ENCODE measurements around the gene CSK.

The CSK gene

DNA sequence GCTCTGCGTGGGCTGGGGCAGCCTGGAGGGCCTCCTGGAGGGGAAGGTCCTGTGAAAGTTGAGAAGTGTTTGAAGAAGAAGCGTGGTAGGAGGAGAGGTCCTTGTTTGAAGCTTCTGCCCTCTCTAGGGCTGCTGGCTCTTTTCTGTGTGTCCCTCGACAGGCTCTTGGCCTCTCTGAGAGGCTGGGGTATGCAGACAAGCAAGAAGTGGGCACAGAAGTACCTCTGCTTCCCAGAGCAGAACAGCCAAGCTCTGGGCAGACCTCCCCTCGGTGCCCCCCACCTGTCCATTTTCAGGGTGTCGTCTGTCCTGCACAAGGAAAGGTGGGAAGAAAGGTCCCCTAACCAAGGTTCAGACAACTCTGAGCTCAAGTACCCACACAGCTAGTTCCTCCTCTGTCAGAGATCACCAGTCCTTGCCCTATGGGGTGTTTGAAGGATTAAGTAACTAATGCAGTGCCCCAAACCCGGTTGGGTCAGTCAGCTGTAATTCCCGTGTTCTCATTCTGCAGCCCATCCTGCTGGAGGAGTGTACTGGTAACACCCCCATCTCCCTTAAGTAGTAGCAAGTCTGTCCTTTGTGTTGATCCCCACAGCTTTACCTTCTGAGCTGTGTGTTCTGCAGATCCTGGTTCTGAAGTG, 6.3 kb downstream of the CSK start:
- peak; percentile 42 for DNase-seq

DNA sequence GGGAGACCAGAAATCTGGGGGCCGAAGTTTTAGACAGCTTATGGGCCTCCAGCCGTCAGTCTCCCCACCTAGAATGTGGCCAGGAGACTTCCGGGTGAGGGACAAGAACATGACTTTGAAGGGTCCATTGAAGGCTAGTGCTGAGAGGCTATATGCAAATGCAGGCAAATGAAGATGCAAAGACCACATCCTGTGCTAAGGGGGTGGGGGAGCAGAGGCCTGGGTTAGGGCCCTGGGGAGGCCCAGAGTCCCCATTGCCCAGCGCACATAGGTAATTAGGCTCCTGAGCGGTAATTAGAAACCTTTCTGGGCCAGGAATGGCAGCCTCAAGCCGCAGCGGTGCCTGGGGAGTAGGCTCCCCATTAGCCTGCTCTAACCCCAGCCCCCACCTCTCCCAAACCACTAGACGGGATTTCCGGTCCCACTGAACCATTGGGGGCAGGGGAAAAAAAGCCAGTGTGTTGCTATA, 6.8 kb downstream of the CSK start:
- DNase-seq: peak; percentile 65

DNA sequence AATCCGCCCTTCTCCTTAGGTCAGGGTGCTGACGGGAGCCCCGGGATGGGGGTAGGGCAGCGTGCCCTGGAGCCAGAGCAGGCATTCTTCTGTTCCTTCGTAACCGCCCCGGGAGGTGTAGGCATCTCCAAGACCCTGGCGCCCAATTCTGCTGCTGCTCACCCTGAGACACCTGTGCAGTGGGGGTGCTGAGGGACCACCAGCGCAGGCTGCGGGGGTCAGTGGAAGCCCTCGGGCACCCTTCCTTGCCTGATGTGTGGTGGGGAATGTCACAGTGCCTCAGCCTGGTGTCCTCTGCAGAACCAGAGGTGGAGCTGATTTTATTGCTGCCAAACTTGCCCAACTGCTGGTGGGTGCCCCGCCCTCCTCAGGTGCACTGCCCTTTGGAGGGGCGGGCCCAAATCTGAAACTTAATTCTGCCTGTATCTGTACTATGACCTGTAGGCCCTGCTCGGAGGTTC, 7.3 kb downstream of the CSK start:
- DNase-seq: peak; percentile 48

DNA sequence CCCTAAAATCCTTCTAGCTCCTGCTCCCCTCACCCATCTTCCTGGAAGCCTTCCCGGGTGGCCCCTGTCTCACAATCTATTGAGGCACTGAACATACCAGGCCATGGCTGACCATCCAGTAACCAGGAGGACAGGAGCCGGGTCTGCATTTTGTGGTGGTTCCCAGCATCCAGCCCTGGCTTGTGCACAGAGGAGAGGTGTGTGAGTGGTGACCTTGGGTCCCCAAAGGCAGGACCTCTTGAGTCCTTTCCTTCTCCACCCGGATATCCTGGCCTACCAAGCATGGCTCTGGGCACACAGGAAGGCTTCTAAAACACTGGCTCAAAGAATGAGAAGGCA, 7.8 kb downstream of the CSK start:
- DNase-seq: no peak

DNA sequence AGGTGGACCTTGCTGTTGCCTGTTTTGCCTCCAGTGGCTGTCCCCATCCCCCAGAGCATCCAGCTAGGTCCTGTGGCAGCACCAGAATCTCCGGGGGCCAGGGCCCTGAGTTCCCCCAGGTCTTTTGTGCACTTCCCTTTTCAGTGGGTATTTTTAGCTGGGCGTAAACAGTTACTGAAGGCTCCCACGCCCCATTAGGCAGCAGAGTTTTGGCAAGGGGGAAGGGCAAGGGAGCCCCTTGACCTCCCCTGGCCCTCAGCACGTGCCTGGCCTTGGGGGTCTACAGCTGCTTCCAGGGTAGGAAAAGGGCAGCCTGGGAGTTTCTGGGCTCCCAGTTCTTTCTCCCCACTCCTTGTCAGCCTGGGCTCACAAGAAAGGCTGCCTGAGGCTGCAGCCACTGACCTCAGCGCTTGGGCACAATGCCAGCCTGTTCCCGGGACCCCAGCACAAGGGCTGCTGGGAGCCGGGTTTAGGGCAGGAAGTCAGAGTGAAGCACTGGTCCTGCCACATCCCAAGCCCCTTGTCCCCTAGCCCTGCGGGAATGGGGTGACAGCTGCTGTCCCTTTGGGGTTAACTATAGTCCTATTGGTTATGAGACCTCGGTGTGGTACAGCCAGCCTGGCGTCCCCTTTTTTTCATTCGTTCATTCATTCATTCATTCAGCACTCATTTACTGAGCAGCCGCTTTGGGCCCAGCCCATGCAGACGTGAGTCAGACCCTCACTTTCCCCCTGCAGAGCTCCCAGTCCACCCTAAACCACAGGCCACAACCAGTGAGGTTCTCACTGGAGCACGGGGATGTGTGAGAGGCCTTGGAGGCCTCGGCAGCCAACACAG, 8.4 kb downstream of the CSK start:
- DNase-seq: peak; percentile 80

DNA sequence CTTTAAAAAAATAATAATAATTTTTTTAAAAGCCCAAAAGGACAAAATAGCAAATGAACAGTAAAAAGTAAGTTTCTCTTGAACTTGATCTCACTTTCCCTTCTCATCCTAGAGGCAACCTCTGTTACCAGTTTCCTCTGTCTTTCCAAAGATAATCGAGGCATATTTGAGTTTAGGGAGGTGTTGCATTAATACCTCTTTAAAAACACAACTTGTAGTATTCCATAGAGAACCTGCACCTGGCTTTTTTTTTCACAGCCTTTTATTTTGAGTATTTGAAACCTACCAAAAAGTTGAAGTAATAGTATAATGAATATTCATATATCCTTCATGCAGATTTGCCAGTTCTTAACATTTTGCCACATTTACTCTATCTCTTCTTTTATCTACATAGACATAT, 9.1 kb downstream of the CSK start:
- no peak for DNase-seq

DNA sequence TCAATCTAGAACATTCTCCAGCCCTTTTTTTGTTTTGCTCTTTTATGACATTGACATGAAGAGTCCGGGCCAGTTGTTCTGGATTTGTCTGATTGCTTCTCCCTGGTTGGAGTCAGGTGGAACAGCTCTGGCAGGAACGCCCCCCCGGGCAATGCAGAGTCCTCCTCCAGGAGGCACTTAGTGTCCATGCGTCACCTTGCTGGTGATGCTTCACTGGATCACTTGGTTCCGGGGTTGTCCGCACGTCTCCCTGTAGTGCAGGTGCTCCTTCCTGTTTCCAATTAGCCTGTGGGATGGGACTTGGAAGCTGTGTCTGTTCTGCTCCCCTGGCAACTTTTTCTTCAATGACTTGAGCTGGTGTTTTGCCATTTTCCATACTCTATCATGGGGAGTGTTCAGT, 9.8 kb downstream of the CSK start:
- DNase-seq: no peak

DNA sequence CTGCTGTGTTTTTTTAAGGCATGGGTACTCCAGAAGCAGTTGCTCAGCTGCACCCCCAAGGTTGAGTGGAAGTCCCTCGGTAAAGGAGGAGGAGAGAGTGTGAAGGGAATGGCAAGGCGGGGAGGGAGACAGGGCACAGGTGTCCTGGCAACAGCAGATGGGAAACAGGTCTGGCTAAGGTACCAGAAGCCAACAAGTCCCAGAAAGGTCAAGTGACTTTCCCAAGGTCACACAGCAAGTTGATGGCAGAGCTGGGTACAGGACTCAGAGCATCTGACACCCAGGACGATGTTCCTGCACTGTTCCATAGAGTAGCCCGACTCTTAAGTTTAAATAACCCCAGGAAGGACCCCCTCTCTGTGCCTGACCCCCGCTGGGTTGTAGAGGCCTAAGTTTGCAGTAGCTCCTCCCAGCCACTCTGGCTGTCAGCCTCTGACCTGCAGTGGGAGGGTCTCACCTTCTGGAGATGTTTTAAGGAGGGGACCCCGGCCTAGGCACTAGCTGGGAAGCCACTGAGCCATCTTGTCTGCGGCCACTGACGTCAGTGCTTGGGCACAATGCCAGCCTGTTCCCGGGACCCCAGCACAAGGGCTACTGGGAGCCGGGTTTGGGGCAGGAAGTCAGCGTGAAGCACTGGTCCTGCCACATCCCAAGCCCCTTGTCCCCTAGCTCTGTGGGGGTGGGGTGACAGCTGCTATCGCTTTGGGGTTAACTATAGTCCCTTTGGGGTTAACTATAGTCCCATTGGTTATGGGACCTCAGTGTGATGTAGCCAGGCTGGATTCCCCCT, 10.5 kb downstream of the CSK start:
- no peak for DNase-seq

DNA sequence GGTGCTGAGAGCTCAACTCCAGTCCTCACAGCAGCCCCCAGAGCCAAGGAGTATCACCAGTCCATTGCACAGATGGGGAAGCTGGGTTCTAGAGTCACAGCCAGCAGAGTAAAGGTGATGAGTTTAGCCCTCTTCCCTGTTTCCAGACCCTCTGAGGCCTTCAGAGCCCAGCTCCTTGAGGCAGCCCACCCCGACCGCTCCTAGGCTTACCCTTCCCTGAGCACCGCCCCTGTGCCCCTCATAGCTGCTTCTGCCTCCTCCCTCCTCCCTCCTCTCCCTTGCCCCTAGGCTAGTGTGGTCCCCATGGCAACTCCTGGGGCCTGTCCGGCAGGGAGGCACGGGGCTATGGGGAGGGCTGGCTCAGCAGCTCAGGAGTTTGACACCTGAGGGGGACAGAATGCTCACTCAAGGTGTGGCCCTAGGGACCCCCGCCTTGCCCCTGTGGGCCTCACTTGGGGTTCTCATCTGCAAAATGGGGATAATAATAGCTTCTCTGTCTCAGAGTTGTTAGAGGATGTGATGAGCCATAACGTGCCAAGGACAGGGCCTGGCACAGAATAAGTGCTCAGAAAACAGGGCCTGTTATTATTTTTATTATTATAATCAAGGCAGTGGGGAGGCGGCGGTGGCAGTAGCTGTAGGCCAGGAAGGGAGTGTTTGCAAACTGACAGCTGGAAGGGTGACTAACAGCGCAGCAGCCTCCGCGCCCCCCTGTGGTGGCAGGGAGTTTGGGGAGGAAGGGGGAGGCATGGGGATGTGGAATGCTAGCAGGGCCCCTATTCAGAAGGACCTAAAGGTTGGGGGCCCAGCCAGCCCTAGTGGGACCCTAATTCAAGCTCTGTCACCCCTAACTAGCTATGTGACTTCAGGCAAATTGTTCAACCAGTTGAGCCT, 11.5 kb downstream of the CSK start:
- DNase-seq: peak; percentile 77

DNA sequence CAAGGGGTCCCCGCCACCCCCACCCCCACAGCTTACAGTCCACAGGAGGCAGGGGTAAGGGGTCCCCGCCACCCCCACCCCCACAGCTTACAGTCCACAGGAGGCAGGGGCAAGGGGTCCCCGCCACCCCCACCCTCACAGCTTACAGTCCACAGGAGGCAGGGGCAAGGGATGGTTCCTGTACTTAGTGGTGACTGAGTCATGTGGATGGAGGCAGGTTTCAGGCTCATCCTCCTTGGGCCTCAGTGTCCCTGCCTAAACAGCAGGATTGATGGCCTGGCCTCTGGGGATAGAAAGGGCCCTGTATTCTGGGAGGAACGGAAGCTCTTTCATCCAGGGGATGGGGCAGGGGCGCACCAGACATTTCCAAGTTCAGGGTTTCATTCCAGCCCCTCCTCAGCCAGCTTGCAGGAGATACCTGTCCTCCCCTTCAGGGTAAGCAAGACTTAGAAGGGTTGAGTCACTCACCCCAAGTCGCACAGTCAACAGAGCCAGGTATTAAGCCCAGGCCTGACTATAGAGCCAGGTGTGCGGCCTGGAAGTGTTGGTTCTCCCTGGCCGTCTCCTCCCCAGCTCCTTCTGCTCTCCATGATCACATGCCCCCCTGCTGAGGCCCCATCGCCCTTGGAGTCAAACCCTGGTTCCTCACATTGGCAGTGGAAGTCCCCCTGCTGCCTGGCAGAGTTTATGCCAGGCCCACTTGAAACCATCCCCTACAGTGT, 12.5 kb downstream of the CSK start:
- no peak for DNase-seq

DNA sequence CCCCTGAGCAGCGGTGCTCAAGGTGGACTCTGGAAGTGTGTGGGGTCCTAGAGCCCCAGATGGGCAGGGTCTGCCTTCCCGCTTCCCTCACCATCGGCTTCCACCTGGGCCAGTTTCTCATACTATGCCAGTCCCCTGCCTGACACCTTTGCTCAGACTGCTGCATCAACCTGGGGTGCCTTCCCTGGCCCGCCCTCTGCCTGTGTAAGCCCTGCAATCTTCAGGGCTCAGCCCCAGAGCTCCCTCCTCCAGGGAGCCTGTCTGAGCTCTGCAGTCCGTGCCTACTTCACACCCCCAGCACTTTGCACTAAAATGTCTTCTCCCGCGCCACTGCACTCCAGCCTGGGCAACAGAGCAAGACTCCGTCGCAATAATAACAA, 13.1 kb downstream of the CSK start:
- DNase-seq: no peak

DNA sequence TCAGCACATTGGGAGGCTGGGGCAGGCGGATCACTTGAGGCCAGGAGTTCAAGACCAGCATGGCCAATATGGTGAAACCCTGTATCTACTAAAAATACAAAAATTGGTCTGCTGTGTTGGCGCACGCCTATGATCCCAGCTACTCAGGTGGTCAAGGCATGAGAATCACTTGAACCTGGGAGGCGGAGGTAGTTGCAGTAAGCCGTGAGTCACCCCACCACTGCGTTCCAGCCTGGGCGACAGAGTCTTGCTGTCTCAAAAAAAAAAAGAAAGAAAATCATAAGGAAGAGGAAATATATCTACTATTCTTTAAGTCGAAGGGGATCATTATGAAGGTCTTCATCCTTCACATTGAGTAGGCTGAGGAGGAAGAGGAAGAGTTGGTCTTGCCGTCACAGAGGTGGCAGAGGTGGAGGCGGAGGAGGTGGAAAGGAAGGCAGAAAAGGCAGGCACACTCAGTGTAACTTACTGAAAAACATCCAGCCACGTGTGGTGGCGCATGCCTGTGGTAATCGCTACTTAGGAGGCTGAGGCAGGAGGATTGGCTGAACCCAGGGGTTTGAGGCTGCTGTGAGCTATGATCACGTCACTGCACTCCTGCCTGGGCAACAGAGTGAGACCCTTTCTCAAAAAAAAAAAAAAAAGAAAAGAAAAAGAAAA, 14.2 kb downstream of the CSK start:
- DNase-seq: no peak

DNA sequence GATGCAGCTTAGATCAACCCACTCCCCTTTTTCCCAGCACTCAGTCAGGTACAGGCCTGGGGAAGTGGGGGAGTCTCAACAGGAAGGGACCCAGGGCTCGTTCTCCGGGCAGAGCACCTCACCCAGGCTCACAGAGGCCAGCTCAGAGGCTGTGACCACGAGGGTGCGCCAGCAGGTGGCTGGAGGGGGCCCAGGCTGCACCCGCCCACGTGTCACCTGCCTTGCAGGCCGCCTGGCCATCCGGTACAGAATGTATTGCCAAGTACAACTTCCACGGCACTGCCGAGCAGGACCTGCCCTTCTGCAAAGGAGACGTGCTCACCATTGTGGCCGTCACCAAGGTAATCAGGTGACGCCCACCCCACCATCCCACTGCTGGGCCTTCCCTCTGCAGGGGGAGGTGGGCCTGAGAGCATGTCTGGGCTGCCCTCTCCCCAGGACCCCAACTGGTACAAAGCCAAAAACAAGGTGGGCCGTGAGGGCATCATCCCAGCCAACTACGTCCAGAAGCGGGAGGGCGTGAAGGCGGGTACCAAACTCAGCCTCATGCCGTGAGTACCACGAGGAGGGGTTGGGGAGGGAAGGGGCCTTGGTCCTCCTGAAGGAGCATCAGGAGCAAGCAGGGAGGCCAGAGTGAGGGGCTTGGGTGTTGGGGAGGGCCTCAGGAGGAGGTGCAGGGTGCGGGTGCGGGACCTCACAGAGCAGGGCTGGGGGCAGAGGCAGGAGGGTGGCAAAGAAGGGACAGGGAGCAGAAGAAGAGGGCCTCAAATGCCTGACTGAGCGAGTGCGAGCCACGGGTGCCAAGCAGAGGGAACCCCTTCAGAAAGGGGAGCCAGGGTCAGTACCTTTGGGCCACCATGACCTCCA, 16.7 kb downstream of the CSK start:
- no peak for DNase-seq

DNA sequence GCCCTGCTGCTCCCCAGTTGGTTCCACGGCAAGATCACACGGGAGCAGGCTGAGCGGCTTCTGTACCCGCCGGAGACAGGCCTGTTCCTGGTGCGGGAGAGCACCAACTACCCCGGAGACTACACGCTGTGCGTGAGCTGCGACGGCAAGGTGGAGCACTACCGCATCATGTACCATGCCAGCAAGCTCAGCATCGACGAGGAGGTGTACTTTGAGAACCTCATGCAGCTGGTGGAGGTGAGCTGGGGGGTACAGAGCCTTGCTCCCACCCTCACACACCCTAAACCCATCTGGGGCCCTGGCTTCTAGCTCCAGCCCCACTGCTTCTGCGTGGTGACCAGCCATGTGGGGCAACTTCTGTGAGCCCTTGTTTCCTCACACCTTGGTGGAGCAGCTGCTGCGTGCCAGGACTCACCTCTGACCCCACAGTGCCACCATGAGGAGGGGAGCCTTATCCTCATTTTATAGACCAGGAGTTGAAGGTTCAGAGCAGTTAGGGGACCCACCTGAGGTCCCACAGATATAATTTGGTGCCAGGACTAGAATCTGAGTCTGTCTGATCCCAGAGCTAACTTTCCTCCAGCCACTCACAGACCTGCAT, 17.5 kb downstream of the CSK start:
- DNase-seq: peak; percentile 58

DNA sequence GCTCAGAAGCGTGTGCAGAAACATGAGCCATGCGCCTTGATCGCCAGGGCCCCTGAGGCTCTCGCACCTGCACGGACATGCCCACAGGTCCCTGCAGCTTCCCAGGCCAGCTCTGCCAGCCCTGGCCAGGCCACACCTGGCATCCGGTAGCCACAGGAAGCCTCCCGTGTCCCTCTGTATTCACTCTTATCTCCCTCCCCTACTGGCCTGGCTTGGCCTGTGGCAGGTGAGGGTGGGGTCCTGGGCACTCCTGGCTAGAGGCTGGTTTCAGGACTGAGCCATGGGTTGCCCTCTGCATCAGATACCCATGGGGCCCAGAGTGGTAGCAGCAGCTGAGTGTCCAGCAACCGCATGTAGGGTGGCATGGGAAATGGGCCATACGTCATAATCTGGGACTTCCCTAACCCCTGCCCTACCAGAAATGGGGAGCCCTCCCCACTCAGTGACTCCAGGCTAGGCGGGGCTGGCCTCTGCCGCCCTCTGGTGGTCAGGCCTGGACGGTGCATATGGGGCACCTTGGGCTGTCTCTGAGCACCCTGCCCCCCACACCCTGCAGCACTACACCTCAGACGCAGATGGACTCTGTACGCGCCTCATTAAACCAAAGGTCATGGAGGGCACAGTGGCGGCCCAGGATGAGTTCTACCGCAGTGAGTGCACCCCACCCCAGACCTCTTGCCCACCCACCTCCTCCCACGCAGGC, 18.1 kb downstream of the CSK start:
- DNase-seq: peak; percentile 88

DNA sequence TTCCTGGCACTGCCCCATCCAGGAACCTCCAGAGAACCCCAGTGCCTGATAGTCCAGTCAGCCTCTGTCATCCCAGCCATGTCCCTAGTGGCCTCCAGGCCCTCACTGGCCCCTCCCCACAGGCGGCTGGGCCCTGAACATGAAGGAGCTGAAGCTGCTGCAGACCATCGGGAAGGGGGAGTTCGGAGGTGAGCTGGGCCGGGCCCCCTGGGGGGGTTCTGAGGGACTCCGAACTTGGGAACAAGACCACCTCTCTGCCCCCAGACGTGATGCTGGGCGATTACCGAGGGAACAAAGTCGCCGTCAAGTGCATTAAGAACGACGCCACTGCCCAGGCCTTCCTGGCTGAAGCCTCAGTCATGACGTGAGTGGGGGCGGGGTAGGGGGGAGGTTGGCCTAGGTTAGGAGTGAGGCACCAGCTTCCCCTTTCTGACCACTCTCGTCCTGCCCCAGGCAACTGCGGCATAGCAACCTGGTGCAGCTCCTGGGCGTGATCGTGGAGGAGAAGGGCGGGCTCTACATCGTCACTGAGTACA, 18.7 kb downstream of the CSK start:
- DNase-seq: no peak

DNA sequence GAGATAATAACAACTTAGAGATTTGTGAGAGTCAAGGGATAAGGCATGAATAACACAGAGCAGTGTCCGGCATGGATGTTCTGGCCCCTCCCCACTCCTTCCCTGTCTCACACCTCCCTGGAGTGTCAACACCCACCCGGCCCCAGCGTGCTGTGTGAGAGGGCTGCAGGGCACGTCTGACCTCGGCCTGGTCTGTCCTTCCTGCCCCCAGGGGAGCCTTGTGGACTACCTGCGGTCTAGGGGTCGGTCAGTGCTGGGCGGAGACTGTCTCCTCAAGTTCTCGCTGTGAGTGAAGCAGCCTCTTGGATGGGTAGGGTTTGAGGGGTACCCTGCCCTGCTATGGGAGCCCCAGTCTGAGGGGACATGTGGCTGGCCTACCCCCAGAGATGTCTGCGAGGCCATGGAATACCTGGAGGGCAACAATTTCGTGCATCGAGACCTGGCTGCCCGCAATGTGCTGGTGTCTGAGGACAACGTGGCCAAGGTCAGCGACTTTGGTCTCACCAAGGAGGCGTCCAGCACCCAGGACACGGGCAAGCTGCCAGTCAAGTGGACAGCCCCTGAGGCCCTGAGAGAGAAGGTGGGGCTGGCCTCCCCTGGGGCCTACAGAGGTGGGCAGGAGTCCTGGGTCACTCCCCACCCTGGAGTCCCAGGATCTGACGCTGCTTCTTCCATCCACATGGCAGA, 19.6 kb downstream of the CSK start:
- no peak for DNase-seq

DNA sequence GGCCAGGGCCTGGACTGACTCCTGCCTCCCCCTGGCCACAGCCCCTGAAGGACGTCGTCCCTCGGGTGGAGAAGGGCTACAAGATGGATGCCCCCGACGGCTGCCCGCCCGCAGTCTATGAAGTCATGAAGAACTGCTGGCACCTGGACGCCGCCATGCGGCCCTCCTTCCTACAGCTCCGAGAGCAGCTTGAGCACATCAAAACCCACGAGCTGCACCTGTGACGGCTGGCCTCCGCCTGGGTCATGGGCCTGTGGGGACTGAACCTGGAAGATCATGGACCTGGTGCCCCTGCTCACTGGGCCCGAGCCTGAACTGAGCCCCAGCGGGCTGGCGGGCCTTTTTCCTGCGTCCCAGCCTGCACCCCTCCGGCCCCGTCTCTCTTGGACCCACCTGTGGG, 20.4 kb downstream of the CSK start:
- no peak for DNase-seq

Data from hematopoietic multipotent progenitor cell treated with erythropoietin and hydrocortisone succinate and interleukin-3 and kit ligand, for 6 days (in vitro differentiated cells).